ENCODE measurements around the gene CACNA2D3.

Gene CACNA2D3

DNA sequence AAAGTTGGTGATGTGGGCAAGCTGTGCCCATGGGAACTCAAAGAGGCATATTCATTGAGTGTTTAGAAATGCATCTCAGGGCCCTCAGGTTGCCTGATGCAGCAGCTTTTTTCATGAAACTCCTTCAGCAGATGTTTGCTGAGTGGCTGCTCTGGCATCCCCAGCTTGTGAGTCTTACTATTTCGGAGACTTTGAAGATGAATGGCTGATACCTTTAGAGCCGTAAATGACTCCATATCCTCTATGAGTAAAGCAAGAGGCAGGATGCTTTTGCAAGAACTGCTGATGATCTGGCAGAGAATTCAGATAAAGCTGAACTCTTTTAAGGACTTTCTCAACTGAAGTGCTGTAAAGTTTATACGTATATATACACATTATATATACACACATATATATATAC is 384.3 kb downstream of the CACNA2D3 start:
- no peak for DNase-seq

DNA sequence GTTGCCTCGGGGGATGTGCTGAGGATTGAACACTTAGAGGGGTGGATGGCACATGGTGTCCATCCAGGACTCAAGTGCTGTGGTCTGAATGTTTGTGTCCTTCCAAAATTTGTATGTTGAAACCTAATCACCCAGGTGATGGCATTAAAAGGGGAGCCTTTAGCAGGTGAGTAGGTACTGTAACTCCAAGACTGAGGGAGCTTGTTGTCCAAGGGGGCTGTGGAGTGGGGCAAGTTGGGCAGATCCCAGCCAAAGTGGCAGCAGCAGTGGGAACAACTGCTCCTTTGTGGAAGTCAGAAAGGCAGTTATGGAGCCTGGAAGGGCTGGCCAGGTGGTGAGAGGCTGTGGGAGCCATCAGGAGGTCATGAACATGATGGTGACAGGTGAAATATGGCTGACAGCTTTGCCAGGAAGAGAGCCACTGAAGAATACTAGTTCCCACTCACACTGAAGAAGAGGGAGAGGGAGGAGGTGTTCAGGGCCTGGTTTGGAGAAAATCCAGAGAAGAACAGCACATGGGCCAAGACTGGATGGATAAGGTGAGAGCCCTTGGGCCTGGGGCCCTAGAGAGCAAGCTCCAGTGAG is 385.6 kb downstream of the CACNA2D3 start:
- no peak for DNase-seq

DNA sequence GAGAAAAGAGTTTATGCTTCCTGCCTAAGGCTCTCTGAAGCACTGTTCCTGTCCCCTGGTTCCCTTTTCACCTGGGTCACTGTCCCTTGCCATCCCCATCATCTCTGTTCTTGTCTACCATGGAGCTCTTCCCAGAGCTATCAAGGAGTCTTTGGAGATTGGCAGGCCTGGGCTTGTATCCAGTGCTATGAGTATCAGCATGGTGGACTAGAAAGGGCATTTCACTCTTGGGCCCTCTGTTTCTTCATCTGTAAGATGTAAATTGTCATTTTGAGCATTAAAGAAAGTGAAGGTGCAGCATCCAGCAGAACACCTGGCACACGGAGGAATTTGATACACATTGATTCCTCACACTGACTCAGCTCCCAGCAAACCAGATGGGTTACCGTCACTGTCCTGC is 388.2 kb downstream of the CACNA2D3 start:
- DNase-seq = no peak

GRCh38 chr3:54511766-54512365 is 389.5 kb downstream of the CACNA2D3 start:
- no peak for DNase-seq

- DNase-seq = no peak
Measured at GRCh38 chr3:54514006-54514405, 391.7 kb downstream of the CACNA2D3 start.

DNA sequence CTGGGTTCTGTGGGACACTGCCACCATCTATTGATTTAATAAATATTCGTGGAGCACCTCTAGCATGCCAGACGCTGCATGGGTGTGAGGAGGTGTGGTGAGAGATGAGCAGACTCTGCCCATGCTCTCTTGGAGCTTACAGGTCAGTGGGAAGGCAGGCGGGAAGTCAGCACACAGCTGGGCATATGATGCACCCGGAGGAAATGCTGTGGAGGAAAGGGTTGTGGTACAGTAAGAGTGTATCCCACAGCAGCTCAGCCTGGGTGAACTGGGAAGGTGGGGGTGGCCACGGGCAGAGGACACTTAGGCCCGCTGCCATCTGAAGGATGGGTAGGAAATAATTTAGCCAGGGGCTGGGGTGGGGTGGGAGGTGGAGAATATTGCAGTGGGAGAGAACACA is 392.1 kb downstream of the CACNA2D3 start:
- DNase-seq = no peak

GRCh38 chr3:54515441-54516213 is 393.3 kb downstream of the CACNA2D3 start:
- no peak for DNase-seq

DNA sequence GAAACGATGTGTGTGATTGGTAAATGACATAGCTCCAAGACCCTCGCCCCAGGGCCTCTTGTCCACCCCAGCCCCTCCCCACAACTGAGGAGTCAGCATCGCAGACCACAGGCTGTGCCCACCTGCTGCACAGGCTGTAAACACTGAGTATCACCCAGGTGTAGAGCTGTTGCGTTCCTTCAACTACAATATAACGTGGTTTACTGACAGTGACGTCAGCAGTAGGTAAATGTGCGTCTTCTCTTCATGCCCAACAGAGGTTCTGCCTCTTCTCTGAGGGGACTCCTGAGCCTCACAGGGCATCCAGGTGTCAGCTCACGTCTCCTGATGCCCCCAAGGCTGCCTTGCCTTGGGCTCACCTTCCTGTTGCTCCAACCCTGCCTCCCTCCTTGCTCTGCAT is 395.1 kb downstream of the CACNA2D3 start:
- no peak for DNase-seq

GRCh38 chr3:54518011-54518675 is 395.8 kb downstream of the CACNA2D3 start:
- DNase-seq = no peak

- DNase-seq = no peak
Measured at GRCh38 chr3:54519493-54519892, 397.1 kb downstream of the CACNA2D3 start.

DNA sequence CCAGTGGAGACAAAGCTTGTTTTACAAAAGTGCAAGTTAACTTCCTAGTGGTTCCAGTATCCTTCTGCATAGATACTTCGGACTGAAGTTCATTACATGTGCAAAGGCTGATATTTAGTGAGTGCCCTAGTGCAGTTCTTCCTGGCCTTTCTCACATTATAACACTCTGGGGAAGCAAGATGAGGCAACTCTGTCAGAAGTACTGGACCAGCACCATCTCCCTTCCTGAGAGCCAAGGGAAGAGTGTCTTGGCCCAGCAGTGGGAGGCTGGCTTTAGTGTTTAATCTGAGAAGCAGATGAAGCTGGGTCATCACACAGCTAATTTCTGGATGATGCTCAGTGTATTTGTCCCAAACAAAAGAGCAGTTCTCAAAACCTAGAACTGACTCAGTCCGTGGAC is 397.7 kb downstream of the CACNA2D3 start:
- no peak for DNase-seq

DNA sequence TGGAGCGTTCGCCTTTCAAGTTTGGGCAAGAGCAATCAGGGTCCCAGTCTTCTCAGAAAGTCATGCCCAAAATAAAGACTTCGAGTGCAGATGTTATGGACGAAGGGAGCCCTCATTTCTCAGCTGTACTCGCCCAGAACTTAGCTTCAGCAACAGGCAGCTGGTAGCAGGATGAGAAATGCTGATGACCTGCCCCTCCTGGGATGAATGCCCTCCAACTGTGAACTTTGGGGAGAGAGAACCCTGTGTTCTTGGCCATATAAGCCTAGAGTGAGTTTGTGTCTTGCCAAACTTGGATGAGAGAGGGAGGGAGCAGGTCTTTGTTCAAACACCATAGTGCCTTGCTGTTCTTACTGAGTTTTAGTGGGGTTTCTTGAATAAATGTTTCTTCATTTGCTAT is 405.2 kb downstream of the CACNA2D3 start:
- DNase-seq = no peak

DNA sequence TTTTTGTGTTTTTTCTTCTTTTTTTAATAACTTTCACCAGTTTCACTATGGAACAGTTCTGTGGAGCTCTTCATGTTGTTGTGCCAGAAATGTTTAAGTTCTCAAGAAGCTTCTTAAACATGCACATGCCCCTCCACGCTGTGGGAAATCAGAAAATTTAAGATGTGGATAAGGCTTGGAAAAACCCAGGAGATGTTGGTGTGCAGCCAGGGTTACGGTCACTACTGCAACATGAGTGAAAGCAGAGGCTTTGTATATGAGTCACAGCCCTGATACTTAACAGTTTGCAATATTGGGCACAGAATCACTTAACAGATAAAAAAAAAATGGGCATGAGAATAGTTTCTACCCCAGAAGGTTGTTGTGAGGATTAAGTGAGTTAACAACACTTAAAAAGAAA is 405.6 kb downstream of the CACNA2D3 start:
- DNase-seq = no peak

GRCh38 chr3:54528668-54529067 is 406.3 kb downstream of the CACNA2D3 start:
- no peak for DNase-seq

- DNase-seq = no peak
Measured at GRCh38 chr3:54530091-54530490, 407.7 kb downstream of the CACNA2D3 start.

DNA sequence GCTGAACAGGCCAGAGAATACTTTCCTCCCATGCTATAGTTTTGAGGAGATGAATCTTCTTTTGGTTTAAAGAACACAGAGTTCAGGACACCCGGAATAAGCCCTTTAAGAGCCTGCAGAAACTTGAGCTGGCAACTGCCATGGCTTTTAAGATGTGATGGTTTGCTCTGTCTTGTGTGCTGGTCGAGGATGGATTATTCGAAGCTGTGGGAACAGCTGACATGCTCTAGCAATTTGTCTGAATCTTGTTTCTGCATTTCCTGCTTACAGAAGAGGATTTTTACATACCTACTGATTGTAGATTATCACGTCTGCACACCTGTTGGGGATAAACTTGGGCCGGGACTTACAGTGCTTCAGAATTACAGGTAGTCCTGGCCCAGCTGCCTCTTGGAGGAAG is 408.6 kb downstream of the CACNA2D3 start:
- no peak for DNase-seq

DNA sequence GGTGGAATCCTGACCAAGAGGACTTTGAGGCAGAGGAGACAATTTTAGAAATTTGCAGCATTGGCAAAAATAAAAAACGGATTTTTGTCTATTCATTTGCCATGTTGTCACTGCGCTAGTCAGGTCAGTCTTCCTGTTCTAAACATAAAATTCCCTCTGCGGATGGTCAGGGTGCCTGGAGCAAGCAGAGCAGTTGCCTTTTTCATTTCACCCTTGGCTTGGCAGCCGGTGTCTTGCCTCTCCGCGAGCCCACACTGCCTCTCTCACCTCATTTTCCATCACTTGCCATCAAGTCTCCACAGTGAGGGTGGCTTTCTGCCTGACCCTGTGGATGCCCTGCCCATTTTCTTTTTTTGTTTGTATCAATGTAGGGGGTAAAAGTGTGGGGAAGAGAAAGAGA is 409.4 kb downstream of the CACNA2D3 start:
- DNase-seq = no peak

DNA sequence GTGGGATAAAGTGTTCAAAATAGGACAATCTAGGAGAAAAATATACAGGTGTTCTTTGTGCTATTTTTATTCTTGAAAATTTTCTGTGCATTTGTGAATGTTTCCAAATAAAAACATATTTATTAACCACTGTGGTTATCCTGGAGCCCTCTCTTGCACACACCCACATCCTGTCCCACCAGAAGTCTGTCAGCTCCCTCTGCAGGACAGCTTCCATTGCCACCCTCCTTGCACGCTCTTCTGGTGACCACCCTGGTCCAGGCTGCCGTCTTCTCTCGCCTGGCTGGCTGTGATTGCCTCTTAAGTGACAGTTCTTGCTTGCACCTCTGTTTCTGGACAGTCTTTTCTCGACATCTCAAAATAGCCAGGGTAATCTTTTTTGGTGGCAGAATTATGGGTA is 411.5 kb downstream of the CACNA2D3 start:
- no peak for DNase-seq

- no peak for DNase-seq
Measured at GRCh38 chr3:54535619-54536018, 413.3 kb downstream of the CACNA2D3 start.

DNA sequence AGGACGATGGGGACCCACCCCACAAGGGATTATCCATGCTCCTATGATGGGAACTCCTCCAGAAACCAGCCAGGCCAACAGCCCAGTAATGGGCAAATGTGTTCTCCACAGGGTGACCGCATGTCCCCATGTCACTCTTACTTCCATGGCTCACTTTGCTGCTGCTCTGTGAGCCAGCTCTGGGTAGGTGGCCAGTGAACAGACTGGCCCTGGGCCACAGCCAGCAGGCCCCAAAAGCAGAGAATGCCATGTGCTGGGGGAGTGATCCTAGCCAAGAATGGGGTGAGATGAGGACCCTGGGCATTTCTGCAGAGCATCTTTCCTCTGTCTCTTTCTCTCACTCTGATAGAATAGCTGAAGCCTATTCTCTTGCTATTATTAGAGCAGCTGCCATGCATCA is 414.1 kb downstream of the CACNA2D3 start:
- no peak for DNase-seq

GRCh38 chr3:54537506-54537905 is 415.2 kb downstream of the CACNA2D3 start:
- DNase-seq = no peak

GRCh38 chr3:54538346-54538745 is 416.0 kb downstream of the CACNA2D3 start:
- no peak for DNase-seq

GRCh38 chr3:54541369-54541768 is 419.0 kb downstream of the CACNA2D3 start:
- no peak for DNase-seq

GRCh38 chr3:54543446-54543845 is 421.1 kb downstream of the CACNA2D3 start:
- DNase-seq = no peak
